Neural cell (in vitro differentiated cells): ENCODE data around the gene PCDH9. TPM values are rescaled to one million over a fixed set of nuclear protein-coding genes. Genes with fewer than 3 reads are reported as not detected.

Experiments used
- H2AFZ ChIP-seq: fragments of 200-600, 300-800 bp; sonication (generic), shearing (Covaris generic); 2 replicates; pipeline ENCODE4 v1.6.0; 2014; ENCODE audit warnings: low read depth, mild to moderate bottlenecking, antibody characterized with exemption, low read length, moderate library complexity
- H3F3A ChIP-seq: fragments of 200-600 bp; shearing (Covaris generic); 2 replicates; pipeline ENCODE4 v1.6.1; 2016; ENCODE audit warnings: mild to moderate bottlenecking, moderate library complexity, mixed read lengths, antibody characterized with exemption, low read length; ENCODE audit not compliant: insufficient read depth, poor library complexity, severe bottlenecking
- H3K27ac ChIP-seq: fragments of 200-600, 300-800 bp; sonication (generic), shearing (Covaris generic); 2 replicates; pipeline ENCODE4 v1.5.1; 2014; ENCODE audit warnings: mild to moderate bottlenecking, low read length, moderate library complexity
- H3K27me3 ChIP-seq: fragments of 300-800, 200-600 bp; sonication (generic), shearing (Covaris generic); 2 replicates; pipeline ENCODE4 v1.6.0; 2014; ENCODE audit warnings: mild to moderate bottlenecking, low read depth, low read length, moderate library complexity; ENCODE audit not compliant: insufficient read depth
- H3K36me3 ChIP-seq: fragments of 300-800, 200-600 bp; sonication (generic), shearing (Covaris generic); 2 replicates; pipeline ENCODE4 v1.5.1; 2014; ENCODE audit warnings: mild to moderate bottlenecking, antibody characterized with exemption, low read length, moderate library complexity; ENCODE audit not compliant: insufficient read depth
- H3K4me2 ChIP-seq: fragments of 300-800, 200-600 bp; sonication (generic), shearing (Covaris generic); 2 replicates; pipeline ENCODE4 v1.6.0; 2014; ENCODE audit warnings: mild to moderate bottlenecking, low read length
- H3K4me3 ChIP-seq: fragments of 300-800, 200-600 bp; sonication (generic), shearing (Covaris generic); 2 replicates; pipeline ENCODE4 v1.5.1; 2014; ENCODE audit warnings: mild to moderate bottlenecking, low read length, moderate library complexity
- H3K79me2 ChIP-seq: fragments of 200-600 bp; shearing (Covaris generic); replicated peaks from 2 replicates; pipeline ENCODE4 v1.6.0; 2014; ENCODE audit warnings: mild to moderate bottlenecking, low read length, moderate library complexity; ENCODE audit not compliant: insufficient read depth
- H3K9ac ChIP-seq: fragments of 300-800, 200-600 bp; sonication (generic), shearing (Covaris generic); 2 replicates; pipeline ENCODE4 v1.6.1; 2016; ENCODE audit warnings: mild to moderate bottlenecking, low read length, mixed read lengths
- H3K9me2 ChIP-seq: fragments of 200-600 bp; shearing (Covaris generic); 2 replicates; pipeline ENCODE4 v1.6.1; 2016; ENCODE audit warnings: mild to moderate bottlenecking, low read length, mixed read lengths; ENCODE audit not compliant: insufficient read depth
- H3K9me3 ChIP-seq: fragments of 200-600, 300-800 bp; sonication (generic), shearing (Covaris generic); 2 replicates; pipeline ENCODE4 v1.6.1; 2016; ENCODE audit warnings: mild to moderate bottlenecking, mixed run types, low read length, moderate library complexity, mixed read lengths
- H4K20me1 ChIP-seq: fragments of 200-600 bp; shearing (Covaris generic); 2 replicates; pipeline ENCODE4 v1.6.1; 2016; ENCODE audit warnings: mild to moderate bottlenecking, mixed run types; ENCODE audit not compliant: insufficient read depth
- EP300 ChIP-seq: fragments of 450-650 bp; conservative IDR thresholded peaks from 2 replicates; pipeline ENCODE4 v1.6.1; 2014; ENCODE audit warnings: antibody characterized with exemption, mild to moderate bottlenecking, moderate library complexity; ENCODE audit not compliant: poor library complexity, severe bottlenecking
- EZH2 ChIP-seq: fragments of 200-600, 300-800 bp; shearing (Covaris generic), sonication (generic); IDR thresholded peaks from 2 replicates; pipeline ENCODE4 v1.6.1; 2014; ENCODE audit warnings: antibody characterized with exemption, low read length, borderline replicate concordance, mild to moderate bottlenecking; ENCODE audit not compliant: insufficient read depth, poor library complexity, severe bottlenecking
- MXI1 ChIP-seq: fragments of 450-650 bp; conservative IDR thresholded peaks from 2 replicates; pipeline ENCODE4 v1.6.1; 2014; ENCODE audit warnings: antibody characterized with exemption, mild to moderate bottlenecking; ENCODE audit not compliant: poor library complexity, severe bottlenecking
- POLR2AphosphoS5 ChIP-seq: IDR thresholded peaks from 2 replicates; pipeline ENCODE4 v1.6.1; 2012
- RAD21 ChIP-seq: fragments of 450-650 bp; conservative IDR thresholded peaks from 2 replicates; pipeline ENCODE4 v1.6.1; 2014; ENCODE audit warnings: antibody characterized with exemption, mild to moderate bottlenecking, moderate library complexity
- SMC3 ChIP-seq: fragments of 450-650 bp; conservative IDR thresholded peaks from 2 replicates; pipeline ENCODE4 v1.6.1; 2014; ENCODE audit warnings: antibody characterized with exemption, mild to moderate bottlenecking, moderate library complexity; ENCODE audit not compliant: poor library complexity
- TAF1 ChIP-seq: IDR thresholded peaks from 2 replicates; pipeline ENCODE4 v1.6.1; 2012; ENCODE audit warnings: low read depth
- polyA plus RNA-seq: library from polyadenylated mRNA; depleted of rRNA; stranded (reverse); fragments of >200 nt; gene quantifications from 2 replicates; pipeline ENCODE4 v1.2.3, GENCODE V29; 2014
- TF ChIP-seq, protein P1 (sequence below): fragments of 450-650 bp; IDR thresholded peaks from 2 replicates; pipeline ENCODE4 v1.5.1; 2014; ENCODE audit warnings: antibody characterized with exemption, mild to moderate bottlenecking, moderate library complexity; ENCODE audit not compliant: poor library complexity, severe bottlenecking
- TF ChIP-seq, protein P2 (sequence below): IDR thresholded peaks from 2 replicates; pipeline ENCODE4 v1.6.1; 2012; ENCODE audit warnings: borderline replicate concordance

Gene PCDH9
- polyA plus RNA-seq, 1 donor from 2014 or later, result 4.6 TPM

DNA sequence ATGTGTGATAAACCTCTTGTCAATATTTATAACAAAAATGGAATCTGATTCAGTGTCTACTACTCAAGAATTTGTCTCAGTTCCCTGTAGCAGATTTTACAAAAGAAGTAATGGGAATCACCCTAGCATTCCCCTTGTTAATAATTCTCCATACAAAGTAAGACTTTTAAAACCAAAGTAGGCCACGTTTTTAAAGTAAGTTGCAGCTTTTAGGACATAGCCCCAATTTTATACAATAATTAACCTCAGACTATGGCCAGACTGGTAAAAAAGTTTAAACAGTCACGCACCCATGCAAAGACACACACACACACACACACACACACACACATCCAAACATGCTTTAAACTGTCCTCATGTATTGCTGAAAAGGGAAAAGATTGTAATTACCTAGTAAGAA lies 589.9 kb downstream of the PCDH9 start:
- H3K27ac ChIP-seq, result no peak overlapping the region
- H3K4me3 ChIP-seq, result no peak overlapping the region
- H3K27me3 ChIP-seq, result no peaks in the 10 kb centered on the region
- H3K79me2 ChIP-seq, result no peaks in the 10 kb centered on the region
- no peak overlapping the region for H3K9ac ChIP-seq
- H3F3A ChIP-seq, result no peaks in the 10 kb centered on the region
- H3K9me2 ChIP-seq, result no peaks in the 10 kb centered on the region
- no peaks in the 10 kb centered on the region for H4K20me1 ChIP-seq
- H2AFZ ChIP-seq, result no peak overlapping the region
- H3K9me3 ChIP-seq, result no peaks in the 10 kb centered on the region
- TF ChIP-seq SMC3 (no peak), RAD21 (no peak), EP300 (no peak), EZH2 (no peak), POLR2AphosphoS5 (no peak), TAF1 (no peak), MXI1 (no peak)
- TF ChIP-seq, protein P1, sequence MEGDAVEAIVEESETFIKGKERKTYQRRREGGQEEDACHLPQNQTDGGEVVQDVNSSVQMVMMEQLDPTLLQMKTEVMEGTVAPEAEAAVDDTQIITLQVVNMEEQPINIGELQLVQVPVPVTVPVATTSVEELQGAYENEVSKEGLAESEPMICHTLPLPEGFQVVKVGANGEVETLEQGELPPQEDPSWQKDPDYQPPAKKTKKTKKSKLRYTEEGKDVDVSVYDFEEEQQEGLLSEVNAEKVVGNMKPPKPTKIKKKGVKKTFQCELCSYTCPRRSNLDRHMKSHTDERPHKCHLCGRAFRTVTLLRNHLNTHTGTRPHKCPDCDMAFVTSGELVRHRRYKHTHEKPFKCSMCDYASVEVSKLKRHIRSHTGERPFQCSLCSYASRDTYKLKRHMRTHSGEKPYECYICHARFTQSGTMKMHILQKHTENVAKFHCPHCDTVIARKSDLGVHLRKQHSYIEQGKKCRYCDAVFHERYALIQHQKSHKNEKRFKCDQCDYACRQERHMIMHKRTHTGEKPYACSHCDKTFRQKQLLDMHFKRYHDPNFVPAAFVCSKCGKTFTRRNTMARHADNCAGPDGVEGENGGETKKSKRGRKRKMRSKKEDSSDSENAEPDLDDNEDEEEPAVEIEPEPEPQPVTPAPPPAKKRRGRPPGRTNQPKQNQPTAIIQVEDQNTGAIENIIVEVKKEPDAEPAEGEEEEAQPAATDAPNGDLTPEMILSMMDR, result no peak
- TF ChIP-seq, protein P2, sequence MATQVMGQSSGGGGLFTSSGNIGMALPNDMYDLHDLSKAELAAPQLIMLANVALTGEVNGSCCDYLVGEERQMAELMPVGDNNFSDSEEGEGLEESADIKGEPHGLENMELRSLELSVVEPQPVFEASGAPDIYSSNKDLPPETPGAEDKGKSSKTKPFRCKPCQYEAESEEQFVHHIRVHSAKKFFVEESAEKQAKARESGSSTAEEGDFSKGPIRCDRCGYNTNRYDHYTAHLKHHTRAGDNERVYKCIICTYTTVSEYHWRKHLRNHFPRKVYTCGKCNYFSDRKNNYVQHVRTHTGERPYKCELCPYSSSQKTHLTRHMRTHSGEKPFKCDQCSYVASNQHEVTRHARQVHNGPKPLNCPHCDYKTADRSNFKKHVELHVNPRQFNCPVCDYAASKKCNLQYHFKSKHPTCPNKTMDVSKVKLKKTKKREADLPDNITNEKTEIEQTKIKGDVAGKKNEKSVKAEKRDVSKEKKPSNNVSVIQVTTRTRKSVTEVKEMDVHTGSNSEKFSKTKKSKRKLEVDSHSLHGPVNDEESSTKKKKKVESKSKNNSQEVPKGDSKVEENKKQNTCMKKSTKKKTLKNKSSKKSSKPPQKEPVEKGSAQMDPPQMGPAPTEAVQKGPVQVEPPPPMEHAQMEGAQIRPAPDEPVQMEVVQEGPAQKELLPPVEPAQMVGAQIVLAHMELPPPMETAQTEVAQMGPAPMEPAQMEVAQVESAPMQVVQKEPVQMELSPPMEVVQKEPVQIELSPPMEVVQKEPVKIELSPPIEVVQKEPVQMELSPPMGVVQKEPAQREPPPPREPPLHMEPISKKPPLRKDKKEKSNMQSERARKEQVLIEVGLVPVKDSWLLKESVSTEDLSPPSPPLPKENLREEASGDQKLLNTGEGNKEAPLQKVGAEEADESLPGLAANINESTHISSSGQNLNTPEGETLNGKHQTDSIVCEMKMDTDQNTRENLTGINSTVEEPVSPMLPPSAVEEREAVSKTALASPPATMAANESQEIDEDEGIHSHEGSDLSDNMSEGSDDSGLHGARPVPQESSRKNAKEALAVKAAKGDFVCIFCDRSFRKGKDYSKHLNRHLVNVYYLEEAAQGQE, result no peak
- H3K36me3 ChIP-seq, result no peaks in the 10 kb centered on the region
- H3K4me2 ChIP-seq, result no peak overlapping the region

DNA sequence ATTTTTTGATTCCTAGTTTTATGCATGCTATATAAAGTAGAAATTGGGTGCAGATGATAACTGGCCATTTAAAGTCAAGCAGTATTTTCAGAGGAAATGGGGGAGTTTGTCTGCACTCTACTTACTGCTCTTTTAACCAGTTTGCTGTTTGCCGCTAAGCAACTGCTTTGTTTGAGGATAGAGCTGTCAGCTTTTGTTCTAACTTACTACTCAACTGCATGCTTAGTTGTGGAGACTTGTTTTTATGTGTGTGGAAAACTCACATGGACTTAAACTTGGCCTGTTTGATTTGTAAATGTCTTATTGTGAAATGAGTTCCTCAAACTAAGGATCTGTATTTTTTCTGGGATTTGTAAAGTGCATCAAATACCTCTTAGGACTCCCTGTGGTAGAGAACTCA lies 591.1 kb downstream of the PCDH9 start:
- Histone ChIP-seq H3F3A (no peaks in the 10 kb centered on the region), H3K9ac (no peak overlapping the region), H4K20me1 (no peaks in the 10 kb centered on the region), H3K9me3 (no peaks in the 10 kb centered on the region), H3K79me2 (no peaks in the 10 kb centered on the region), H3K27me3 (no peaks in the 10 kb centered on the region), H3K4me2 (no peak overlapping the region), H3K4me3 (no peak overlapping the region), H3K36me3 (no peaks in the 10 kb centered on the region), H2AFZ (no peak overlapping the region), H3K9me2 (no peaks in the 10 kb centered on the region), H3K27ac (no peak overlapping the region)
- TF ChIP-seq MXI1 (no peak), TAF1 (no peak), EZH2 (no peak), EP300 (no peak), POLR2AphosphoS5 (no peak), RAD21 (no peak), SMC3 (no peak)
- TF ChIP-seq, protein P1, result no peak
- TF ChIP-seq, protein P2, result no peak
